ENCODE data around the gene TRAPPC4. TPM values are rescaled to one million over a fixed set of nuclear protein-coding genes. Genes with fewer than 3 reads are reported as not detected.
"Not testable (repeated sequence)": the region's sequence is repeated elsewhere in the genome, so short reads cannot be mapped to it uniquely, and the experiment has no call there.

Gene TRAPPC4
- total RNA-seq, 6 experiments from 2014 or later: 71.7 to 92.6 (median 81.4) TPM

DNA sequence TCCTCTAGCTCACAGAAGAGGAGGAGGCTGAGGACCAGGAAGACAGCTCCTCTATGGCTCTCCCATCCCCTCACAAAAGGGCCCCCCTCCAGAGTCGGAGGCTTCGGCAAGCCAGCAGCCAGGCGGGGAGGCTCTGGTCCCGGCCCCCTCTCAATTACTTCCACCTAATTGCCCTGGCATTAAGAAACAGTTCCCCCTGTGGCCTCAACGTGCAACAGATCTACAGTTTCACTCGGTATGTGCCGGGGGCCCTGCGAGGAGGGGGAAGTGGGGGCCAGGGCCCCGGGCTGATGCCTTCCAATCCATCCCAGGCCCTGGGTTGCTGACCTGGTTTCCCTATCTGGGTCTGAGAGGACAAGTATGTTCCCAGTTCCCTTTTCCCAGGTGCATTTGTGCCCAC is 39.1 kb upstream of the TRAPPC4 start:
- TF ChIP-seq CTCF (IDR thresholded peaks at IDR 0.05): no peak
- Mint-ChIP-seq H3K36me3 (ENCODE audit: low read depth) (no peaks in the 10 kb centered on the region), H3K27me3 (ENCODE audit: insufficient read depth) (peaks cover 32% of the 10 kb centered on the region), H3K4me3 (no peak overlapping the region), H3K27ac (no peak overlapping the region), H3K9me3 (no peaks in the 10 kb centered on the region), H3K4me1 (ENCODE audit: low read depth) (no peaks in the 10 kb centered on the region)
- DNase-seq: no peak

DNA sequence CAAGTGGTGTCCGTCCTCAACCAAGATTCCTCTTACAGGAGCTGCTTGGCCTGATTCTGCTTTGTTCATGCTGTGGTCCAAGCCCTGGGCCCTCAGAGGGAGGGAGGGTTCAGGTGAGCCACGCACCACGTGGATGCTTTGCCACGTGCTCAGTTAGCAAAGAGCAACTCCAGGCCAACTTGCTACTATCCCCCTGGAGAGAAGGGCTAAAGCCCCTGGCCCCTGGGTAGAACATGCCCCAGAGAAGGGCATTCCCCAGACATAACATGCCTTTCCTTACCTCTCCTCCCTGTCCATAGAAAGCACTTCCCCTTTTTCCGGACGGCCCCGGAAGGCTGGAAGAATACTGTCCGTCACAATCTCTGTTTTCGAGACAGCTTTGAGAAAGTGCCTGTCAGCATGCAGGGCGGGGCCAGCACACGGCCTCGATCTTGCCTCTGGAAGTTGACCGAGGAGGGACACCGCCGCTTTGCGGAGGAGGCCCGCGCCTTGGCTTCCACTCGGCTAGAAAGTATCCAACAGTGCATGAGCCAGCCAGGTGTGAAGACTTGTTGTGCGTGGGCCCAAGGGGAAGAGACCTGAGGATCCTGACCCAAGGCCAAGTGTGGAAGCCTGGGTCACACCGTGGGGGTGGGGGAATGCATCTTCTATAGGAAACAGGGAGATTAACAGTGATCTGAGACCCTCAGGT is 38.2 kb upstream of the TRAPPC4 start:
- H3K9me3 Mint-ChIP-seq: no peaks in the 10 kb centered on the region
- no peaks in the 10 kb centered on the region for H3K4me1 Mint-ChIP-seq (ENCODE audit: low read depth)
- no peak for TF ChIP-seq CTCF (IDR thresholded peaks at IDR 0.05)
- peaks cover 31% of the 10 kb centered on the region for H3K27me3 Mint-ChIP-seq (ENCODE audit: insufficient read depth)
- no peak for DNase-seq
- H3K4me3 Mint-ChIP-seq: no peak overlapping the region
- no peaks in the 10 kb centered on the region for H3K36me3 Mint-ChIP-seq (ENCODE audit: low read depth)
- H3K27ac Mint-ChIP-seq: no peak overlapping the region

- H3K4me1 Mint-ChIP-seq (ENCODE audit: low read depth); H3K4me3 Mint-ChIP-seq; H3K36me3 Mint-ChIP-seq (ENCODE audit: low read depth); H3K27ac Mint-ChIP-seq; DNase-seq; H3K9me3 Mint-ChIP-seq: not testable (repeated sequence)
- peaks cover 20% of the 10 kb centered on the region for H3K27me3 Mint-ChIP-seq (ENCODE audit: insufficient read depth)
These were observed 34.2 kb upstream of the TRAPPC4 start for GRCh38 chr11:118984337-118984736.

- H3K4me3 Mint-ChIP-seq: no peak overlapping the region
- no peaks in the 10 kb centered on the region for H3K36me3 Mint-ChIP-seq (ENCODE audit: low read depth)
- no peak for TF ChIP-seq CTCF (IDR thresholded peaks at IDR 0.05)
- peaks cover 17% of the 10 kb centered on the region for H3K27me3 Mint-ChIP-seq (ENCODE audit: insufficient read depth)
- H3K4me1 Mint-ChIP-seq (ENCODE audit: low read depth): no peaks in the 10 kb centered on the region
- no peaks in the 10 kb centered on the region for H3K9me3 Mint-ChIP-seq
- no peak for DNase-seq
- no peak overlapping the region for H3K27ac Mint-ChIP-seq
These were observed 33.7 kb upstream of the TRAPPC4 start for GRCh38 chr11:118984825-118985224.

- H3K36me3 Mint-ChIP-seq (ENCODE audit: low read depth): no peaks in the 10 kb centered on the region
- no peaks in the 10 kb centered on the region for H3K4me1 Mint-ChIP-seq (ENCODE audit: low read depth)
- peaks cover 5% of the 10 kb centered on the region; the same call in 1 of the 2 replicates for H3K27me3 Mint-ChIP-seq (ENCODE audit: insufficient read depth)
- no peak for DNase-seq
- no peak overlapping the region for H3K27ac Mint-ChIP-seq
- no peak overlapping the region for H3K4me3 Mint-ChIP-seq
- no peaks in the 10 kb centered on the region for H3K9me3 Mint-ChIP-seq
- no peak for TF ChIP-seq CTCF (IDR thresholded peaks at IDR 0.05)
These were observed 30.3 kb upstream of the TRAPPC4 start for GRCh38 chr11:118988280-118988679.

- not testable (repeated sequence) for H3K4me3 Mint-ChIP-seq; H3K27ac Mint-ChIP-seq; H3K4me1 Mint-ChIP-seq (ENCODE audit: low read depth); H3K36me3 Mint-ChIP-seq (ENCODE audit: low read depth); H3K9me3 Mint-ChIP-seq; DNase-seq; H3K27me3 Mint-ChIP-seq (ENCODE audit: insufficient read depth)
These were observed 27.0 kb upstream of the TRAPPC4 start for GRCh38 chr11:118991486-118992038.
